GM12878 (cell line): ENCODE measurements around the gene ANXA11. TPM values are rescaled to one million over a fixed set of nuclear protein-coding genes. Genes with fewer than 3 reads are reported as not detected.

Experiments
- ATAC-seq: fragments of 200-7000 bp; cut with Tn5 transposase; 3 replicates; pipeline ENCODE4 v1.9.1; 2020; ENCODE audit warnings: mild to moderate bottlenecking, moderate library complexity
- BruUV-seq: library from RNA; stranded (reverse); fragments of 400-500 nt; replicated peaks from 2 replicates; lab custom pipeline; 2021; lab: Mats Ljungman, UMichigan
- CTCF ChIA-PET: fragments of 300-600 bp; sonication (Branson Sonifier 250); formaldehyde crosslinking; extraction: SDS; loops from one replicate; lab custom pipeline; 2021; ENCODE audit warnings: inconsistent platforms; lab: Yijun Ruan, JAX
- POLR2A ChIA-PET: fragments of 350-600 bp; formaldehyde crosslinking; extraction: SDS; loops from one replicate; lab custom pipeline; 2021; ENCODE audit warnings: inconsistent platforms; lab: Charles Lee
- RAD21 ChIA-PET: fragments of 300-600 bp; sonication (Branson Sonifier 250); formaldehyde crosslinking; loops from one replicate; lab custom pipeline; 2023; ENCODE audit warnings: antibody characterized with exemption; ENCODE audit not compliant: unreplicated experiment; lab: Charles Lee
- SMC1A ChIA-PET: fragments of 300-600 bp; sonication (Branson Sonifier 250); formaldehyde crosslinking; loops from one replicate; lab custom pipeline; 2023; ENCODE audit not compliant: unreplicated experiment, uncharacterized antibody; lab: Charles Lee
- DNase-seq: peaks from one replicate; pipeline ENCODE4 v3.0.0-alpha.2; 2011; ENCODE audit warnings: low read depth, low spot score
- FAIRE-seq: peaks from 3 replicates; lab custom pipeline; 2011; peaks lifted over from hg19 to GRCh38; lab: Jason Lieb, UNC
- H2AFZ ChIP-seq: 2 replicates; pipeline ENCODE4 v1.6.0; 2011; ENCODE audit warnings: low read depth, low read length, control low read depth; ENCODE audit not compliant: control insufficient read depth
- H3K27ac ChIP-seq: 2 replicates; pipeline ENCODE4 v1.5.1; 2011; ENCODE audit warnings: control low read depth; ENCODE audit not compliant: control insufficient read depth, insufficient read depth
- H3K27me3 ChIP-seq, 2 experiments: replicated peaks in 1 of 2; 2 replicates each; pipeline versions ENCODE4 v1.6.0 to v1.6.1; 2011; ENCODE audit warnings: low read length in 1 of 2; ENCODE audit not compliant: control insufficient read depth in 2 of 2, insufficient read depth in 2 of 2
- H3K36me3 ChIP-seq, 2 experiments: 2 replicates each; pipeline ENCODE4 v1.5.1; 2011; ENCODE audit warnings: low read length in 1 of 2; ENCODE audit not compliant: control insufficient read depth in 2 of 2, insufficient read depth in 2 of 2
- H3K4me1 ChIP-seq: 2 replicates; pipeline ENCODE4 v1.6.1; 2011; ENCODE audit warnings: mild to moderate bottlenecking, low read length, moderate library complexity, mixed read lengths; ENCODE audit not compliant: control insufficient read depth, insufficient read depth
- H3K4me2 ChIP-seq: 2 replicates; pipeline ENCODE4 v1.6.0; 2011; ENCODE audit warnings: control low read depth; ENCODE audit not compliant: control insufficient read depth, insufficient read depth
- H3K4me3 ChIP-seq: fragments of 200-600 bp; sonication (generic); 2 replicates; pipeline ENCODE4 v1.5.1; 2016
- H3K79me2 ChIP-seq: 2 replicates; pipeline ENCODE4 v1.6.0; 2011; ENCODE audit warnings: low read length; ENCODE audit not compliant: control insufficient read depth, insufficient read depth
- H3K9ac ChIP-seq: 2 replicates; pipeline ENCODE4 v1.8.0; 2011; ENCODE audit warnings: low read length, control low read depth, mixed read lengths; ENCODE audit not compliant: control insufficient read depth, insufficient read depth
- H3K9me3 ChIP-seq: replicated peaks from 3 replicates; pipeline ENCODE4 v1.5.1; 2011; ENCODE audit warnings: mild to moderate bottlenecking, low read length; ENCODE audit not compliant: control insufficient read depth, insufficient read depth
- H4K20me1 ChIP-seq: 2 replicates; pipeline ENCODE4 v1.6.0; 2011; ENCODE audit not compliant: control insufficient read depth, insufficient read depth
- ATF2 ChIP-seq: IDR thresholded peaks from 2 replicates; pipeline ENCODE4 v1.6.1; 2012; ENCODE audit warnings: low read length, inconsistent platforms
- BCLAF1 ChIP-seq: fragments of 450-650 bp; IDR thresholded peaks from 2 replicates; pipeline ENCODE4 v1.6.1; 2017; ENCODE audit warnings: antibody characterized with exemption, mild to moderate bottlenecking, moderate library complexity
- ETV6 ChIP-seq, 2 experiments: fragments of 450-650 bp in 1 of 2; IDR thresholded peaks in 1 of 2; conservative IDR thresholded peaks in 1 of 2; 2 replicates each; pipeline ENCODE4 v1.6.1; 2014; ENCODE audit warnings: antibody characterized with exemption in 1 of 2, borderline replicate concordance in 1 of 2, low read depth in 1 of 2, mild to moderate bottlenecking in 1 of 2, moderate library complexity in 1 of 2
- NRF1 ChIP-seq: conservative IDR thresholded peaks from 2 replicates; pipeline ENCODE4 v1.6.1; 2011; ENCODE audit warnings: mild to moderate bottlenecking, low read depth, low read length, improper control_type of control experiment
- WGBS: methylation state at CpG from one replicate; pipeline ENCODE4 v1.1.6; 2016; ENCODE audit warnings: low lambda C conversion rate; ENCODE audit not compliant: insufficient replicate concordance, insufficient coverage; ENCODE audit errors: missing lambda C conversion rate; 5-methylcytosine and 5-hydroxymethylcytosine counted together
- in situ Hi-C: fragments of 300-500 bp; cut with MboI; formaldehyde crosslinking; loops from 9 replicates; pipeline ENCODE4 v1.14.3; 2018; ENCODE audit warnings: mixed read lengths
- intact Hi-C: fragments of 100-400 bp; cut with micrococcal nuclease; formaldehyde crosslinking; loops from one replicate; pipeline ENCODE4 v1.14.2; 2022; ENCODE audit not compliant: unreplicated experiment
- polyA plus RNA-seq, 11 experiments: library from polyadenylated mRNA; depleted of rRNA in 4 of 11; unstranded in 6 of 11; stranded (reverse) in 5 of 11; fragments of >200 nt; fragmentation: Nextera tagmentation in 4 of 11; fragmentation: Illumina TruSeq in 1 of 11; extraction: Ambion mirVana in 4 of 11; extraction: Trizol in 1 of 11; gene quantifications; 1 replicate in 1 of 11; 2 replicates in 10 of 11; pipeline versions ENCODE4 v1.2.1 to v1.2.3, GENCODE V29; 2011 to 2016; ENCODE audit warnings: inconsistent platforms in 2 of 11, missing spikeins in 2 of 11, low read depth in 1 of 11
- total RNA-seq, 4 experiments: library from RNA; depleted of rRNA in 3 of 4; stranded (reverse); fragments of >200 nt in 3 of 4; fragmentation: Illumina TruSeq in 1 of 4; extraction: Trizol in 1 of 4; gene quantifications; 2 replicates each; pipeline versions ENCODE4 v1.2.1 to v1.2.3, GENCODE V29; 2013 to 2021
- TF ChIP-seq, protein P1 (sequence below): fragments of 450-650 bp; formaldehyde crosslinking; IDR thresholded peaks from 2 replicates; pipeline ENCODE4 v1.5.0; 2022; ENCODE audit warnings: mild to moderate bottlenecking, missing genetic modification characterization

The ANXA11 gene
- total and polyA plus RNA-seq, 10 of the 15 experiments (the other 5 are each of a cell fraction or from before 2014, with no cell fraction given), result 25.0 to 129 (median 72.2) TPM

DNA sequence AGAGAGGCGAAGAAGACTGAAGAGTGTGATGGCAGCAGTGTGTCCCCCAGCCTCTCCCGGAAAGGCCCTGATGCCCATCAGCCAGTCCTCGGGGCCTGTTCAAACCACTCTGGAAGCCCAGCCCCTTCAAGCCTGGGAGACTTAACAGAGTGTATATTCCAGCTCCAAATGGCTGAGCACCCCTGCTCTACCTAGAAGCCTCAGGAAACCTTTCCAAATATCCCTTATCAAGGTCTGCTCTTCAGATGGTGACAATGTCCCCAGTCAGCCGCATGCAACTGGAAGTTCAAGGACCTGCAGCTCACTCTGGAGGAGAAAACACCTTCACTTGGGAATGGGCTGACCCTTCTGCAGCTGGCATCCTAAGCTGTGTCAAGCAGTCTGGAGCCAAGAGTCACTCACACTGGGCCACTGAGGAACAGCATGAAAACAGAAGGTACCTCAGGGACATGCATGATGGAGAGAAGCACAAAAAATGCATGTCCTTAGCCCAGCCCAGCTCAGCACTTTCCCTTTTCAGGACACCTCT is 10.2 kb downstream of the ANXA11 start:
- Histone ChIP-seq H3K9me3 (peaks cover 4% of the 10 kb centered on the region), H3K4me2 (no peak overlapping the region), H3K4me1 (peaks cover 17% of the 10 kb centered on the region), H3K27ac (no peak overlapping the region), H3K36me3 (peaks cover 0 to 6% of the 10 kb centered on the region in 2 experiments; a peak in 3 of 4 replicates), H2AFZ (no peak overlapping the region), H4K20me1 (no peaks in the 10 kb centered on the region), H3K27me3 (no peaks in the 10 kb centered on the region), H3K4me3 (no peak overlapping the region), H3K79me2 (peaks cover 53% of the 10 kb centered on the region), H3K9ac (no peak overlapping the region)
- in situ Hi-C loops, result no loop called here
- DNase-seq (no peak), FAIRE-seq (no peak), ATAC-seq (no peak)
- TF ChIP-seq BCLAF1 (no peak), ATF2 (no peak), NRF1 (no peak), ETV6 (conservative IDR thresholded peaks at IDR 0.05 in 1 of 2, IDR thresholded peaks at IDR 0.05 in 1 of 2; ENCODE audit: borderline replicate concordance in 1 of 2, low read depth in 1 of 2) (no peak)
- TF ChIP-seq, protein P1, sequence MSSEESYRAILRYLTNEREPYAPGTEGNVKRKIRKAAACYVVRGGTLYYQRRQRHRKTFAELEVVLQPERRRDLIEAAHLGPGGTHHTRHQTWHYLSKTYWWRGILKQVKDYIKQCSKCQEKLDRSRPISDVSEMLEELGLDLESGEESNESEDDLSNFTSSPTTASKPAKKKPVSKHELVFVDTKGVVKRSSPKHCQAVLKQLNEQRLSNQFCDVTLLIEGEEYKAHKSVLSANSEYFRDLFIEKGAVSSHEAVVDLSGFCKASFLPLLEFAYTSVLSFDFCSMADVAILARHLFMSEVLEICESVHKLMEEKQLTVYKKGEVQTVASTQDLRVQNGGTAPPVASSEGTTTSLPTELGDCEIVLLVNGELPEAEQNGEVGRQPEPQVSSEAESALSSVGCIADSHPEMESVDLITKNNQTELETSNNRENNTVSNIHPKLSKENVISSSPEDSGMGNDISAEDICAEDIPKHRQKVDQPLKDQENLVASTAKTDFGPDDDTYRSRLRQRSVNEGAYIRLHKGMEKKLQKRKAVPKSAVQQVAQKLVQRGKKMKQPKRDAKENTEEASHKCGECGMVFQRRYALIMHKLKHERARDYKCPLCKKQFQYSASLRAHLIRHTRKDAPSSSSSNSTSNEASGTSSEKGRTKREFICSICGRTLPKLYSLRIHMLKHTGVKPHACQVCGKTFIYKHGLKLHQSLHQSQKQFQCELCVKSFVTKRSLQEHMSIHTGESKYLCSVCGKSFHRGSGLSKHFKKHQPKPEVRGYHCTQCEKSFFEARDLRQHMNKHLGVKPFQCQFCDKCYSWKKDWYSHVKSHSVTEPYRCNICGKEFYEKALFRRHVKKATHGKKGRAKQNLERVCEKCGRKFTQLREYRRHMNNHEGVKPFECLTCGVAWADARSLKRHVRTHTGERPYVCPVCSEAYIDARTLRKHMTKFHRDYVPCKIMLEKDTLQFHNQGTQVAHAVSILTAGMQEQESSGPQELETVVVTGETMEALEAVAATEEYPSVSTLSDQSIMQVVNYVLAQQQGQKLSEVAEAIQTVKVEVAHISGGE, result no peak
- 98% methylated on average over 4 of the region's 4 CpGs for WGBS
- RAD21 ChIA-PET, result no interaction called here
- POLR2A ChIA-PET, result interaction anchor here (0.9 kb wide), 1 partner anchor 8 kb away, joined by 4 read pairs; no protein-coding TSS in a partner anchor
- SMC1A ChIA-PET, result interaction anchor here (1.1 kb wide), 1 partner anchor 11 kb away, joined by 3 read pairs; no protein-coding TSS in a partner anchor
- intact Hi-C loops, result no loop called here
- CTCF ChIA-PET, result interaction anchor here (1.1 to 1.5 kb wide), 2 partner anchors 9 to 28 kb away, joined by 3 to 6 read pairs; no protein-coding TSS in a partner anchor
- BruUV-seq, result no TSS peak
